ENCODE measurements around the gene SLC35F6.

GRCh38 chr2:26786207-26787028 is 22.3 kb downstream of the SLC35F6 start:
- TF ChIP-seq EZH2 (IDR thresholded peaks at IDR 0.05; ENCODE audit: insufficient read depth, poor library complexity, severe bottlenecking) (no peak), EZH2phosphoT487 (IDR thresholded peaks at IDR 0.05; ENCODE audit: insufficient read depth, low read depth) (no peak)
